ENCODE results near the gene GP1BA. TPM values are rescaled to one million over a fixed set of nuclear protein-coding genes. Genes with fewer than 3 reads are reported as not detected.
"Not testable (repeated sequence)": the region's sequence is repeated elsewhere in the genome, so short reads cannot be mapped to it uniquely, and the experiment has no call there.

The GP1BA gene
- total RNA-seq, 4 donors from 2014 or later = not detected

GRCh38 chr17:4919511-4920047, 12.5 kb upstream of the GP1BA start:
- Histone ChIP-seq H3K27me3 (no peaks in the 10 kb centered on the region), H3K4me1 (no peaks in the 10 kb centered on the region), H3K4me3 (no peak overlapping the region), H3K27ac (no peak overlapping the region), H3K9me3 (no peaks in the 10 kb centered on the region), H3K36me3 (no peaks in the 10 kb centered on the region)
- no peak for TF ChIP-seq POLR2AphosphoS5 (IDR thresholded peaks at IDR 0.05)
- TF ChIP-seq EP300 (IDR thresholded peaks at IDR 0.05) = no peak
- no peak for TF ChIP-seq POLR2A (IDR thresholded peaks at IDR 0.05)
- TF ChIP-seq, protein P1, sequence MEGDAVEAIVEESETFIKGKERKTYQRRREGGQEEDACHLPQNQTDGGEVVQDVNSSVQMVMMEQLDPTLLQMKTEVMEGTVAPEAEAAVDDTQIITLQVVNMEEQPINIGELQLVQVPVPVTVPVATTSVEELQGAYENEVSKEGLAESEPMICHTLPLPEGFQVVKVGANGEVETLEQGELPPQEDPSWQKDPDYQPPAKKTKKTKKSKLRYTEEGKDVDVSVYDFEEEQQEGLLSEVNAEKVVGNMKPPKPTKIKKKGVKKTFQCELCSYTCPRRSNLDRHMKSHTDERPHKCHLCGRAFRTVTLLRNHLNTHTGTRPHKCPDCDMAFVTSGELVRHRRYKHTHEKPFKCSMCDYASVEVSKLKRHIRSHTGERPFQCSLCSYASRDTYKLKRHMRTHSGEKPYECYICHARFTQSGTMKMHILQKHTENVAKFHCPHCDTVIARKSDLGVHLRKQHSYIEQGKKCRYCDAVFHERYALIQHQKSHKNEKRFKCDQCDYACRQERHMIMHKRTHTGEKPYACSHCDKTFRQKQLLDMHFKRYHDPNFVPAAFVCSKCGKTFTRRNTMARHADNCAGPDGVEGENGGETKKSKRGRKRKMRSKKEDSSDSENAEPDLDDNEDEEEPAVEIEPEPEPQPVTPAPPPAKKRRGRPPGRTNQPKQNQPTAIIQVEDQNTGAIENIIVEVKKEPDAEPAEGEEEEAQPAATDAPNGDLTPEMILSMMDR (IDR thresholded peaks at IDR 0.05) = no peak
- no peak for DNase-seq (ENCODE audit: low spot score in 2 of 2)
- 54% methylated on average over 8 of the region's 8 CpGs for WGBS

- Histone ChIP-seq H3K4me1 (no peaks in the 10 kb centered on the region), H3K27ac (no peak overlapping the region), H3K9me3 (no peaks in the 10 kb centered on the region), H3K27me3 (no peaks in the 10 kb centered on the region), H3K36me3 (no peaks in the 10 kb centered on the region), H3K4me3 (no peak overlapping the region)
- no peak for DNase-seq (ENCODE audit: low spot score in 2 of 2)
- TF ChIP-seq EP300 (IDR thresholded peaks at IDR 0.05) = no peak
- TF ChIP-seq POLR2A (IDR thresholded peaks at IDR 0.05) = no peak
- no peak for TF ChIP-seq POLR2AphosphoS5 (IDR thresholded peaks at IDR 0.05)
- TF ChIP-seq, protein P1 (IDR thresholded peaks at IDR 0.05) = no peak
- WGBS = 78% methylated on average over 10 of the region's 10 CpGs
These were observed 11.6 kb upstream of the GP1BA start for GRCh38 chr17:4920351-4921048.

DNA sequence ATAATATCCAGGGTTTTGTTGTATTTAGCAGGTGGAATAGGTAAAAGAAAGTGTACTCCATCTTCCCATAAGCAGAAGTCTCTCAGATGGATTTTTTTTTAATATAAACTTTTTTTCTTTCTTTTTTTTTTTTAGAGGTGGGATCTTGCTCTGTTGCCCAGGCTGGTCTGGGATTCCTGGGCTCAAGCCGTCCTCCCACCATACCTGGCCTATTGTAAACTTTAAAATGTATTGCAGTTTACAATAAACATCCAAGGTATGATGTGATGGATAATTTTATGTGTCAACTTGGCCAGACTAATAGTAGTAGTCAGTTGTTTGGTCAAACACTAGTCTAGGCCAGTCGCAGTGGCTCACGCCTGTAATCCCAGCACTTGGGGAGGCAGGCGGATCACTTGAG, 10.8 kb upstream of the GP1BA start:
- no peak for DNase-seq (ENCODE audit: low spot score in 2 of 2)
- Histone ChIP-seq H3K27me3 (no peaks in the 10 kb centered on the region), H3K4me1 (no peaks in the 10 kb centered on the region), H3K27ac (no peak overlapping the region), H3K9me3 (no peaks in the 10 kb centered on the region), H3K4me3 (no peak overlapping the region), H3K36me3 (no peaks in the 10 kb centered on the region)
- no peak for TF ChIP-seq POLR2A (IDR thresholded peaks at IDR 0.05)
- TF ChIP-seq, protein P1 (IDR thresholded peaks at IDR 0.05) = no peak
- TF ChIP-seq POLR2AphosphoS5 (IDR thresholded peaks at IDR 0.05) = no peak
- TF ChIP-seq EP300 (IDR thresholded peaks at IDR 0.05) = no peak
- 95% methylated on average over 4 of the region's 4 CpGs for WGBS

- H3K36me3 ChIP-seq, H3K4me3 ChIP-seq, H3K27ac ChIP-seq, H3K9me3 ChIP-seq, H3K27me3 ChIP-seq, H3K4me1 ChIP-seq: not testable (repeated sequence)
- peak in 1 of 2 donors; percentile 28 for DNase-seq (ENCODE audit: low spot score in 2 of 2)
- WGBS = 88% methylated on average over 22 of the region's 24 CpGs
These were observed 5.3 kb upstream of the GP1BA start for GRCh38 chr17:4926577-4927335.

DNA sequence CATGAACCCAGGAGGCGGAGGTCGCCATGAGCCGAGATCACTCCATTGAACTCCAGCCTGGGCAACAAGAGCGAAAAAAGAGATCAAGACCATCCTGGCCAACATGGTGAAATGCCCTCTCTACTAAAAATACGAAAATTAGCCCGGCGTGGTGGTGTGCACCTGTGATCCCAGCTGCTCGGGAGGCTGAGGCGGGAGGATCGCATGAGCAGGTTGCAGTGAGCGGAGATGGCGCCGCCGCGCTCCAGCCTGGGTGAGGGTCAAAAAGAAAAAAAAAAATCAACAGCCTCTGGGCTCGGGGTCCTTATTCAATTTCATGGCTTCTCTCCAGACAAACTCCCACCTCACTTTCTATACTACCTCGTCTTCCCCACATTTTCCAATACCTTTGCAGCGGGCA, 3.2 kb upstream of the GP1BA start:
- Histone ChIP-seq H3K36me3 (no peaks in the 10 kb centered on the region), H3K27ac (no peak overlapping the region), H3K27me3 (no peaks in the 10 kb centered on the region), H3K9me3 (no peaks in the 10 kb centered on the region), H3K4me1 (peaks cover 4% of the 10 kb centered on the region), H3K4me3 (no peak overlapping the region)
- WGBS = 97% methylated on average over 18 of the region's 18 CpGs
- DNase-seq (ENCODE audit: low spot score in 2 of 2) = peak in 1 of 2 donors; percentile 38
- TF ChIP-seq POLR2AphosphoS5 (IDR thresholded peaks at IDR 0.05) = no peak
- TF ChIP-seq, protein P1 (IDR thresholded peaks at IDR 0.05) = no peak
- TF ChIP-seq POLR2A (IDR thresholded peaks at IDR 0.05) = no peak
- TF ChIP-seq EP300 (IDR thresholded peaks at IDR 0.05) = no peak

Measured in suprapubic skin (tissue), 4 donors.